ENCODE results near the gene NFATC2.

NFATC2 gene

DNA sequence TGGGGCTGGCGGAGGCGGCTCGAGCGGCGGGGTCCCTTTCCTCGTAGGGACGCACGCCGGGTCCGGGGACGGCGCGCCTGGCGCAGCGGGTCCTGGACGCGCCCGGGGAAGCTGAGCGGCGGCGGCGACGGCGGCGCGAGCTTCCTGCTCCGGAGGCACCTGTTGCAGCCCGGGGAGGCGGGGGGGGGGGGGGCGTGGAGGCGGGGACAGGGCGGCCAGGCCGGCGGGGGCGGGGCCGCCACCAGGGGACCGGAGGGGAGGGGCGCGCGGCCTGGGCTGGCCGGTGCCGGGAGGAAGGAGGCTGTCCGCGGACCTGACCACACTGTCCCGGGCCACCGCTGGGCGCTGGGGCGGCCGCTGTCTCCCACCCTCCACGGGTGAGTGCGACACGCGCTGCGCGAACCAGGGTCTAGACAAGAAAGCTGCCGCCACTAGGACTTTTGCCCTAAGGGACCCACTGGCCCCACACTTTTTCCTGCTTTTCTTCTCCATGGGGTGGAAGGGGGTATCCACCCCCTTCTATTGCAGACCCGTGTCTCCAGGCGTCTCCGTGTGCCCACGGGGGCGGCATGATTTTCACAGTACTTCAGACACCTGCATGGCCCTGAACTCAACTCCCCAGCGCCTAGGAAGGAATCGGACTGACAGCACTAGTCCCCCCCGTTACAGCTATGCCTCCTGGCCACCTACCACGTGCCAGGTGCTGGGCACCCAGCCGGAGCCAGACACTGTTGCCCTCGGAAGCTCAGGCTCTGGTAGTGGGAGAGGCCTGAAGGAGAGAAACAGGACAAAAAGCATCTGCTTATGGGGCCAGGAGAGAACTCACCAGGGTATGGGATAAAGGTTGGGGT lies at the start of gene NFATC2:
TSS of gene NFATC2 (minus strand) at position 149 of the 851 bp plus-strand sequence. CDS start 220 bp downstream, outside the sequence.
- Histone ChIP-seq H3K27ac (ENCODE audit: low read depth, low read length) (peak within 1 kb of the TSS; percentile 38), H3K4me3 (ENCODE audit: low read depth in 1 of 5, low read length in 5 of 5) (peak within 1 kb of the TSS; percentile 45 to 64 (median 52)), H3K4me1 (ENCODE audit: control insufficient read depth in 5 of 5, insufficient read depth in 5 of 5, low read length in 5 of 5) (peaks cover 0 to 29% (median 18%) of the 10 kb centered on the region in 5 donors), H3K9ac (ENCODE audit: low read length in 5 of 5) (peak within 1 kb of the TSS in 3 of 5 donors; percentile 21 to 66 (median 47)), H3K27me3 (ENCODE audit: control insufficient read depth in 5 of 5, insufficient read depth in 4 of 5, low read length in 5 of 5) (peaks cover 3 to 16% (median 6%) of the 10 kb centered on the region in 5 donors), H3K36me3 (ENCODE audit: control insufficient read depth in 5 of 5, insufficient read depth in 5 of 5, low read length in 5 of 5) (no peaks in the 10 kb centered on the region), H3K9me3 (ENCODE audit: control insufficient read depth in 5 of 5, low read length in 5 of 5) (peaks cover 0 to 3% (median 0%) of the 10 kb centered on the region in 5 donors)

DNA sequence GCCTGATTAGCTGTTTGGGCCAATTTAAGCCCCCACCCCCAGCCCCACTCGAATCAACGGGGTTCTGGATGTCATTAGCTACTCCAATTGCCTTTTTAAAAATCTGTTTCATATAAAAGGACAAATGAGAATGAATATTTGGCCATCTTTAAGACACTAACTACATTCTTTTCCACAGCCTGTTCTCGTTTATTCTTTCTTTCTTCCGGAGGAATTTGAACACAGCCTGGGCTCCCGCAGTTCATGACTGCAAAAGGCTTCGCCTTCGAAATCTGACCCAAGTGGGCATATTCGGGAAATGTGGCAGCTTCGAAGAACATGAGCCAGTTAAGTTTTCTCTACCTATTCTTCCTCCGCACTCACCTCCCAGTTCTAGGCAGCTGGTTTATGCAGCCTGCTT lies 49.4 kb upstream of the NFATC2 start:
- Histone ChIP-seq H3K9ac (ENCODE audit: low read length in 5 of 5) (no peak overlapping the region), H3K4me3 (ENCODE audit: low read depth in 1 of 5, low read length in 5 of 5) (no peak overlapping the region), H3K36me3 (ENCODE audit: control insufficient read depth in 5 of 5, insufficient read depth in 5 of 5, low read length in 5 of 5) (no peaks in the 10 kb centered on the region), H3K27ac (ENCODE audit: low read depth, low read length) (no peak overlapping the region), H3K9me3 (ENCODE audit: control insufficient read depth in 5 of 5, low read length in 5 of 5) (no peaks in the 10 kb centered on the region), H3K27me3 (ENCODE audit: control insufficient read depth in 5 of 5, insufficient read depth in 4 of 5, low read length in 5 of 5) (no peaks in the 10 kb centered on the region), H3K4me1 (ENCODE audit: control insufficient read depth in 5 of 5, insufficient read depth in 5 of 5, low read length in 5 of 5) (peaks cover 3 to 11% (median 10%) of the 10 kb centered on the region in 5 donors)

DNA sequence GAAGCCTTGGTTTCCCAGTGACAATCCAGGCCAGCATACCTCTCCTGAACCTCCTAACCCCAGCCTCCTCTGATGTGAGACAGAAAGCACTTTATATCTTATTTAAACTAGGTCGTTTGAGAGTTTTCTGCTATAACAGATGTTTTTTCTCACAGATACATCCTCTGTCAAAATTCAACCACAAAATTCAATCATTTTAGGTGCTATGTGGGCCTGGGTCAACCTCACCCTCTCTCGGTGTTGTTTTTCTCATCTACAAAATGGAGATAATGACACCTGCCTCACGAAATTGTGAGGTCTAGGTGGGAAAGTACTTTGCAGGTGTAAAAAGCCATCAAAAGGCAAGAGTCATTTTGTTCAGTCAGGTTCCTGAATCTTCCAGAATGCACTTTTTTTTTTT lies 46.2 kb upstream of the NFATC2 start:
- Histone ChIP-seq H3K4me3 (ENCODE audit: low read depth in 1 of 5, low read length in 5 of 5) (no peak overlapping the region), H3K9ac (ENCODE audit: low read length in 5 of 5) (no peak overlapping the region), H3K9me3 (ENCODE audit: control insufficient read depth in 5 of 5, low read length in 5 of 5) (no peaks in the 10 kb centered on the region), H3K27ac (ENCODE audit: low read depth, low read length) (no peak overlapping the region), H3K4me1 (ENCODE audit: control insufficient read depth in 5 of 5, insufficient read depth in 5 of 5, low read length in 5 of 5) (peaks cover 0 to 4% (median 0%) of the 10 kb centered on the region in 5 donors), H3K27me3 (ENCODE audit: control insufficient read depth in 5 of 5, insufficient read depth in 4 of 5, low read length in 5 of 5) (peaks cover 0 to 2% (median 0%) of the 10 kb centered on the region in 5 donors), H3K36me3 (ENCODE audit: control insufficient read depth in 5 of 5, insufficient read depth in 5 of 5, low read length in 5 of 5) (no peaks in the 10 kb centered on the region)

DNA sequence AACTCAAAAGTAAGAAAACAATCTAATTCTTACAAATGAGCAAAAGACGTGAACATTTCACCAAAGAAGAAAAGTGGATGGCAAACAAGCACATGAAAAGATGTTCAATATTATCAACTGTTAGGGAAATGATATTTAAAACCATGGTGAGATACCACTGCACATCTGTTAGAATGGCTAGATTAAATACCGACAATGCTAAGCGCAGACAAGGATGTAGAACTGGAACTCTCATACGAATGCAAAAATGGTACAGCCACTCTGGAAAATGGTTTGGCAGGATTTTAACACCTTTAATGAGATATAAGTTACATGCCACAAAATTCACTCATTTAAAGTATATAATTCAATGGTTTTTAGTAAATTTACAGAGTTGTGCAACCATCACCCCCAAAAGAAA lies 44.6 kb upstream of the NFATC2 start:
- no peaks in the 10 kb centered on the region for H3K36me3 ChIP-seq (ENCODE audit: control insufficient read depth in 5 of 5, insufficient read depth in 5 of 5, low read length in 5 of 5)

DNA sequence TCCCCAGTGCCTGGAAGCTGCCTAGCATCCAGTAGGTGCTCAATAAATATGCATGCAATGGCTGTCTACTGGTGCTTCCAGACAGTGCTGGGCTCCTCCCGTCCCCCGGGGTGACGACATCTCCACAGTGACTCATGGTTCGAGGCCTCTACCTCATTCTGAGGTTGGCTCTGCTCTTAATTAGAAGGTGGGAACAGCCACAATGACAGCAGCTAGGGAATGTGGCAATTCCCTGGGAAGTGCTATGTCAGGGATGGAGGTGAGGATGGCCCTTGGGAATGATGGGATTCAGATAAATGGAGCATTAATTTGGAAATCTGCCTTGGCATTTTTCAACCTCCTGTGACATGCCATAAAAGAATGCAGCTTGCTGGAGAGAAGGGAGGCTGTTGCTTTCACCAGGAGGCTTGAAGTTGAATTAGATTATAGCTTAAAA lies 43.5 kb upstream of the NFATC2 start:
- Histone ChIP-seq H3K4me1 (ENCODE audit: control insufficient read depth in 5 of 5, insufficient read depth in 5 of 5, low read length in 5 of 5) (peaks cover 0 to 4% (median 0%) of the 10 kb centered on the region in 5 donors), H3K9me3 (ENCODE audit: control insufficient read depth in 5 of 5, low read length in 5 of 5) (no peaks in the 10 kb centered on the region), H3K4me3 (ENCODE audit: low read depth in 1 of 5, low read length in 5 of 5) (no peak overlapping the region), H3K27me3 (ENCODE audit: control insufficient read depth in 5 of 5, insufficient read depth in 4 of 5, low read length in 5 of 5) (peaks cover 0 to 2% (median 0%) of the 10 kb centered on the region in 5 donors), H3K27ac (ENCODE audit: low read depth, low read length) (no peak overlapping the region), H3K9ac (ENCODE audit: low read length in 5 of 5) (no peak overlapping the region), H3K36me3 (ENCODE audit: control insufficient read depth in 5 of 5, insufficient read depth in 5 of 5, low read length in 5 of 5) (no peaks in the 10 kb centered on the region)

More for the DNA sequence above, 44.6 kb upstream of the NFATC2 start:
- Histone ChIP-seq H3K27me3 (ENCODE audit: control insufficient read depth in 5 of 5, insufficient read depth in 4 of 5, low read length in 5 of 5) (peaks cover 0 to 2% (median 0%) of the 10 kb centered on the region in 5 donors), H3K27ac (ENCODE audit: low read depth, low read length) (no peak overlapping the region), H3K4me3 (ENCODE audit: low read depth in 1 of 5, low read length in 5 of 5) (no peak overlapping the region), H3K9me3 (ENCODE audit: control insufficient read depth in 5 of 5, low read length in 5 of 5) (no peaks in the 10 kb centered on the region), H3K4me1 (ENCODE audit: control insufficient read depth in 5 of 5, insufficient read depth in 5 of 5, low read length in 5 of 5) (peaks cover 0 to 4% (median 0%) of the 10 kb centered on the region in 5 donors), H3K9ac (ENCODE audit: low read length in 5 of 5) (no peak overlapping the region)

DNA sequence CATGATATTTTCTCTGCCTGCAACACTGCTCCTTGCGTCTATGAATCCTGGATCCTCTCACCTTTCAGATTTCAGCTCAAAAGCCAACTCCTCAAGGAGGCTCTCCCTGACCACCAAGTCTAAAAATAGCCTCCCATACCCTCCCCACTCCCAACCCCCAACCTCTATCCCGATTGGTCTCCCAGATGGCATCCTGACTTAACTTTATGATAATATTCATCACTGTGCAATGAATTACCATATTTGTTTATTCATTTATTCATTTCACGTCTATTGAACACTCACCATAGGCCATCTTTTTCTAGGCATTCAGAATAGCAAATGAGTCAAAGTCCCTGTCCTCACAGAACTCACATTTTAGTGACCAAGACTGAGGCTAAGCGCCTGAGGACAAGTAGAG lies 42.6 kb upstream of the NFATC2 start:
- H3K36me3 ChIP-seq (ENCODE audit: control insufficient read depth in 5 of 5, insufficient read depth in 5 of 5, low read length in 5 of 5), result no peaks in the 10 kb centered on the region
- peaks cover 0 to 4% (median 0%) of the 10 kb centered on the region in 5 donors for H3K4me1 ChIP-seq (ENCODE audit: control insufficient read depth in 5 of 5, insufficient read depth in 5 of 5, low read length in 5 of 5)
- no peak overlapping the region for H3K27ac ChIP-seq (ENCODE audit: low read depth, low read length)
- H3K27me3 ChIP-seq (ENCODE audit: control insufficient read depth in 5 of 5, insufficient read depth in 4 of 5, low read length in 5 of 5), result peaks cover 0 to 2% (median 0%) of the 10 kb centered on the region in 5 donors
- H3K9me3 ChIP-seq (ENCODE audit: control insufficient read depth in 5 of 5, low read length in 5 of 5), result no peaks in the 10 kb centered on the region
- no peak overlapping the region for H3K9ac ChIP-seq (ENCODE audit: low read length in 5 of 5)
- H3K4me3 ChIP-seq (ENCODE audit: low read depth in 1 of 5, low read length in 5 of 5), result no peak overlapping the region

DNA sequence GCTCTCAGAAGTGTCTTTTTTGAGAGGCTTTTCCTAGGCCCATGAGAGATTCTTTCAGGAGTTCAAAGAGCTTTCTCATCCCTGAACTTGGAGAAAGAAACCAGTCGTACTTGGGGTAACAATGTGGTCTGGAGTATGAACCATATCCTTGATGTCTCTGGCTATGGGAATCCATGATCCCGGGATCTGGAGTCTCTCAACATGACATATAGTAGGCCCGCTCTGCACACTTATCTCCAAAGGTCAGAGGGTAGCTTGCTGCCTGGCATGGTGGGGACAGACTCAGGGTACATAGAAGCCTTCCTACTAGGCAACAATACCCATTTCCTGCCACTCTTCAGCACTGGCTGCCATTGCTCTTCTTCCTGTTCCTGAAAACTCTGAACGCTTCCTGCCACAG lies 42.2 kb upstream of the NFATC2 start:
- Histone ChIP-seq H3K4me1 (ENCODE audit: control insufficient read depth in 5 of 5, insufficient read depth in 5 of 5, low read length in 5 of 5) (peaks cover 0 to 4% (median 0%) of the 10 kb centered on the region in 5 donors), H3K9me3 (ENCODE audit: control insufficient read depth in 5 of 5, low read length in 5 of 5) (no peaks in the 10 kb centered on the region), H3K4me3 (ENCODE audit: low read depth in 1 of 5, low read length in 5 of 5) (no peak overlapping the region), H3K9ac (ENCODE audit: low read length in 5 of 5) (no peak overlapping the region), H3K36me3 (ENCODE audit: control insufficient read depth in 5 of 5, insufficient read depth in 5 of 5, low read length in 5 of 5) (no peaks in the 10 kb centered on the region), H3K27me3 (ENCODE audit: control insufficient read depth in 5 of 5, insufficient read depth in 4 of 5, low read length in 5 of 5) (peaks cover 0 to 2% (median 0%) of the 10 kb centered on the region in 5 donors), H3K27ac (ENCODE audit: low read depth, low read length) (no peak overlapping the region)

DNA sequence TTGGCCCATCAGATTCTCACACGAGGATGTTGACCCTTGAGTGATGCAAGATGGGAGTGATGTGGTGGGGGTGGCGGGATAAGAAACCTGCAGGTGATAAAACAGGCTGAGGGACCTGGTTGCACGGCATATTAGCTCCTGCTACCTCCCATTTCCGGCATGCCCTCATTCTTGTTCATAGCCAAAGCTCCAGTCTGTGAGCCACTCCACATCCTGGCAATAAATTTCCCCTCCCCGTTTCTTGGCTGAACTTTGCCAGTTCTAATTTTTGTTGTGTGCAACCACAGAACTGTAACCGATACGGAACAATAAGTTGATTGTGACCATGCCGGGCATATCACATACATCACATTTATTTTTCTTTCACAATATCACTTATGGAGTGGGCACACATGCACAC lies 41.6 kb upstream of the NFATC2 start:
- Histone ChIP-seq H3K9me3 (ENCODE audit: control insufficient read depth in 5 of 5, low read length in 5 of 5) (no peaks in the 10 kb centered on the region), H3K9ac (ENCODE audit: low read length in 5 of 5) (no peak overlapping the region)

DNA sequence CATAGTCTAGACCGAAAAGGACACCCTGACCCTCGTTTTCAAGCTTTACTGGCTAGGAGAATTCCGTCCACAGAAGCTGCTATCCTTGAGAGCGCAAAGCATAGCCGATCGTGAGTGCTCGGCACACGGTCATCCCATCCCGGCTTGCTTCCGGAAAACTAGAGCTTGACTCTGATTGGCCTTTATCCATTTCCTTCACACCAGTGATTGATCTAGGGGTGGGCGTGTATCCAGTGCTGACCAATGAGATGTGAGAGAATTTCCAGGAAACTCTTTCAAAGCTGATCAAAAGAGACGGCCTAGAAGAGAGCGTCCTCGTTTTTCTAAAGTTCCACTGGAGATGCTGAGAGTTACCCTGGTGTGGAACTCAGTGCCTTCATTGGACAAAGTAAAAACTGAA lies 41.0 kb upstream of the NFATC2 start:
- H3K27ac ChIP-seq (ENCODE audit: low read depth, low read length), result no peak overlapping the region
- H3K9me3 ChIP-seq (ENCODE audit: control insufficient read depth in 5 of 5, low read length in 5 of 5), result no peaks in the 10 kb centered on the region
- H3K36me3 ChIP-seq (ENCODE audit: control insufficient read depth in 5 of 5, insufficient read depth in 5 of 5, low read length in 5 of 5), result no peaks in the 10 kb centered on the region
- H3K9ac ChIP-seq (ENCODE audit: low read length in 5 of 5), result no peak overlapping the region
- no peak overlapping the region for H3K4me3 ChIP-seq (ENCODE audit: low read depth in 1 of 5, low read length in 5 of 5)
- peaks cover 0 to 2% (median 0%) of the 10 kb centered on the region in 5 donors for H3K27me3 ChIP-seq (ENCODE audit: control insufficient read depth in 5 of 5, insufficient read depth in 4 of 5, low read length in 5 of 5)
- H3K4me1 ChIP-seq (ENCODE audit: control insufficient read depth in 5 of 5, insufficient read depth in 5 of 5, low read length in 5 of 5), result peaks cover 0 to 4% (median 0%) of the 10 kb centered on the region in 5 donors

More for the DNA sequence above, 41.6 kb upstream of the NFATC2 start:
- Histone ChIP-seq H3K27me3 (ENCODE audit: control insufficient read depth in 5 of 5, insufficient read depth in 4 of 5, low read length in 5 of 5) (peaks cover 0 to 2% (median 0%) of the 10 kb centered on the region in 5 donors), H3K36me3 (ENCODE audit: control insufficient read depth in 5 of 5, insufficient read depth in 5 of 5, low read length in 5 of 5) (no peaks in the 10 kb centered on the region), H3K4me1 (ENCODE audit: control insufficient read depth in 5 of 5, insufficient read depth in 5 of 5, low read length in 5 of 5) (peaks cover 0 to 4% (median 0%) of the 10 kb centered on the region in 5 donors), H3K27ac (ENCODE audit: low read depth, low read length) (no peak overlapping the region), H3K4me3 (ENCODE audit: low read depth in 1 of 5, low read length in 5 of 5) (no peak overlapping the region)

DNA sequence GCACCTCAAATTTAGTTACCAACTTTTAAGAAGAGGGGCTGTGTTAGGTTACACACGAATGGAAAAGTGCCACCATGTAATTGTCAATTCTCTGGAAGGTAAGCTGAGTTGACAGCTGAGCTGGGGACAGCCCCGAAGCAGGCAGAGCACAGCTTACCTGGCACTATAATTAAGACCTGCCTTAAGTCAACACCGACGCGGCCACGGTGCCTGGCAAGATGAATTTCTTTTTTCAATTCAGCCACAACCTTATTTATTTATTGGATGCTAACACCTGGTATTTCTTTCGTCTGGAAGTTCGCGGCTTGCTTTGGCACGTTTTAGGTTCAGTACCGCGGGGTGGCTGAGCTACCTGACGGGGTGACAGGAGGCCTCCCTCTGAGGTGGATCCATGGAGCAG lies 40.6 kb upstream of the NFATC2 start:
- H3K36me3 ChIP-seq (ENCODE audit: control insufficient read depth in 5 of 5, insufficient read depth in 5 of 5, low read length in 5 of 5), result no peaks in the 10 kb centered on the region
- no peak overlapping the region for H3K9ac ChIP-seq (ENCODE audit: low read length in 5 of 5)
- peaks cover 0 to 2% (median 0%) of the 10 kb centered on the region in 5 donors for H3K27me3 ChIP-seq (ENCODE audit: control insufficient read depth in 5 of 5, insufficient read depth in 4 of 5, low read length in 5 of 5)
- H3K4me1 ChIP-seq (ENCODE audit: control insufficient read depth in 5 of 5, insufficient read depth in 5 of 5, low read length in 5 of 5), result peaks cover 0 to 4% (median 0%) of the 10 kb centered on the region in 5 donors
- H3K9me3 ChIP-seq (ENCODE audit: control insufficient read depth in 5 of 5, low read length in 5 of 5), result no peaks in the 10 kb centered on the region
- H3K4me3 ChIP-seq (ENCODE audit: low read depth in 1 of 5, low read length in 5 of 5), result no peak overlapping the region
- no peak overlapping the region for H3K27ac ChIP-seq (ENCODE audit: low read depth, low read length)
